Measurements from ENCODE around the gene VPS13A.

The VPS13A gene

DNA sequence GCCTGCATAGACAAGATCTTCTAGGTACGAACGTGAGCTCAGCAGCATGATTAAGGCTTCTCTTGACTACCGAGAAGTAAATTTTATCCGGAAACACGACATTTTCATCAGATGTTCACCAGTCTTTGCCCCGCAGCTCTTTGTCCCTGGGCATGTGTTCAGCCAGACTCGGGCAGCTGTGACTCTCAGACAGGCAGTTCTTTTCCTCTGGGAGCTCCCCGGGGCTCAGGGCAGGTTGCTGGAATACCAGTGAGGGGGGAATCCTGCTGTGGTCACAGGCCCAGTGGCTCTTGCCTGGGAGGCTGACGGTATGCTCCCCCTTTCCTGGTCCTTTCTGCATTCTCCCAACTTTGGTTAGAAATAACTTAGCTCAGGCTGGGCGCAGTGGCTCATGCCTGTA is 284.7 kb downstream of the VPS13A start:
- DNase-seq, result no peak

DNA sequence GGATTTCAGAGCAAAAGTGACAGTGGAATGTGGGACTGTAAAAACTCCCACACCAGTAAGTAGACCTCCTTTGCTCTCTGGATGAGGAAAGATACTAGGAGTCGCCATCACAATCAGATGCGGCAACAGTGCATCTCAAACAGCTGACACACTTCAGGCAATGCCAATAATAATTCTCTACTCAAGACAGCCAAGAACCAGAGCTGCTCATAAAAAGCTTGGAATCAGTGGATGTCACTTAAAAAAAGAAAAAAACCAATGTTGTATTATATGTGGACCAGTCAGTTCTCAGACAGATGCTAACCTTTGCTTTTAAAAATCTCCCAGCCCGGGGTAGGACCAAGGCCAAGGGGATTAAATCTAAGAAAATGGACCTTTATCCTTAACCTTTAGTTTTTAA is 285.8 kb downstream of the VPS13A start:
- DNase-seq, result no peak

DNA sequence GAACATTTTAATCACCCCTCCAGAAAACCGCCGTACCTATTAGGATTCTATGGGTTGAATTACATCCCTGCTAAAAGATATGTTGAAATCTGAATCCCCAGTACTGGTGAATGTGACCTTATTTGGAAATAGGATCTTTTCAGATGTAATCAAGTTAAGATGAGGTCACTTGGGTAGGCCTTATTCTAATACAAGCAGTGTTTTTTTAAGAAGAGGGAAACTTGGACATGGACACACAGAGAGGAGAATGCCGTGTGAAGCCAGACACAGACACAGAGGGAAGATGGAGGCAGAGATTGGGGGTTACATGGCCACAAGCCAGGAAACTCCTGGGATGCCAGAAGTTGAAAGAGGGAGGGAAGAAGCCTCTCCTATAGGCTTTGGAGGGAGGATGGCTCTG is 287.3 kb downstream of the VPS13A start:
- no peak for DNase-seq

DNA sequence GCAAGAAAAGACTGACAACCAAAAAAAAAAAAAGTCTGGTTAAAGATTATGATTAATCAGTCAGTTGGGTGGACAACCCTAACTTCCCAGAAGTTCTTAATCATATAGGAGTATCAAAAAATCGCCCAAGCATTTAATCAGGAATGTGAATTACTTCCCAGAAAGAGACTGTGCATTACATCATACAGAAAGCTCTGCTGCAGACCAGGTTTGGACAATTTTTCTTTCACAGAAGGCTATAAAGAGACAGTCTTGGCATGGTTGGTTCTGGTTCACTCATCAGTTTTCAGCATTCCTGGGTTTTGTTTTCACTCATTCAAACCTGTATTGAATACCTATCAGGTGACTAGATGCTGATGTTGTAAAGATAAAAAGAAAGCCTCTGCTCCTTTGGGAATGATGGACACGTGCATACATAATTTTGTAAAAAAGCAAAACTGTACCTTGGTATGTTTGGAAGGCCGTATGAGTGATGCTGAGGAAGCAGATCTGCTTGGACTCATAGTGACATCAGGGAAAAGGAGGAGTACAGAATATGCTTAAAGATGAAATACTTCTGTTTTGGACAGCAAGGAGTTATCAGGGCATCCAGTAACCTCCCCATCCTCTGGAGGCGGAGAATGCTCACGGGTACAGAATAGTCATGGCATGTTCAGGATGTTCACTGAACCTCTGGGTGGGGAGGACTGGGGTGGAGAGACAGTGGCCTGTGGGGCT is 292.3 kb downstream of the VPS13A start:
- no peak for DNase-seq
